Muscle layer of colon (tissue), 2 donors: Measurements from ENCODE around the gene PRR5L.

Source experiments
- H3K27ac ChIP-seq: one replicate; pipeline ENCODE4 v1.7.0; 2013; ENCODE audit warnings: low read depth, mild to moderate bottlenecking, low read length, moderate library complexity
- H3K27me3 ChIP-seq, 2 donors: one replicate each; pipeline ENCODE4 v1.7.0; 2013; ENCODE audit warnings: low read length in 2 of 2, mild to moderate bottlenecking in 2 of 2; ENCODE audit not compliant: insufficient read depth in 2 of 2, control insufficient read depth in 1 of 2
- H3K36me3 ChIP-seq: one replicate; pipeline ENCODE4 v1.7.0; 2013; ENCODE audit warnings: mild to moderate bottlenecking, low read length; ENCODE audit not compliant: insufficient read depth
- H3K4me1 ChIP-seq: one replicate; pipeline ENCODE4 v1.7.0; 2013; ENCODE audit warnings: mild to moderate bottlenecking, low read length; ENCODE audit not compliant: insufficient read depth
- H3K4me3 ChIP-seq, 2 donors: one replicate each; pipeline ENCODE4 v1.7.0; 2013; ENCODE audit warnings: low read length in 2 of 2, low read depth in 1 of 2, mild to moderate bottlenecking in 1 of 2, moderate library complexity in 1 of 2
- H3K9ac ChIP-seq: one replicate; pipeline ENCODE4 v1.7.0; 2013; ENCODE audit warnings: low read length
- H3K9me3 ChIP-seq: one replicate; pipeline ENCODE4 v1.7.0; 2013; ENCODE audit warnings: mild to moderate bottlenecking, low read length
- donor health status: abdominal sarcoma.
- donor health status: Adenocarcinoma of cecum.

PRR5L gene

GRCh38 chr11:36400766-36401455 lies 104.8 kb downstream of the PRR5L start:
- Histone ChIP-seq H3K36me3 (no peaks in the 10 kb centered on the region), H3K27me3 (no peaks in the 10 kb centered on the region), H3K27ac (no peak overlapping the region), H3K4me3 (no peak overlapping the region), H3K4me1 (no peaks in the 10 kb centered on the region), H3K9me3 (no peaks in the 10 kb centered on the region), H3K9ac (no peak overlapping the region)

- Histone ChIP-seq H3K27me3 (no peaks in the 10 kb centered on the region), H3K9me3 (no peaks in the 10 kb centered on the region), H3K27ac (no peak overlapping the region), H3K9ac (no peak overlapping the region), H3K4me3 (no peak overlapping the region), H3K4me1 (no peaks in the 10 kb centered on the region), H3K36me3 (no peaks in the 10 kb centered on the region)
These were observed 106.6 kb downstream of the PRR5L start for GRCh38 chr11:36402568-36403170.

- H3K4me1 ChIP-seq, result no peaks in the 10 kb centered on the region
- no peak overlapping the region for H3K4me3 ChIP-seq
- no peak overlapping the region for H3K9ac ChIP-seq
- H3K27ac ChIP-seq, result no peak overlapping the region
- no peaks in the 10 kb centered on the region for H3K36me3 ChIP-seq
- no peaks in the 10 kb centered on the region for H3K27me3 ChIP-seq
- no peaks in the 10 kb centered on the region for H3K9me3 ChIP-seq
These were observed 107.6 kb downstream of the PRR5L start for GRCh38 chr11:36403661-36404060.

GRCh38 chr11:36404831-36405230 lies 108.7 kb downstream of the PRR5L start:
- Histone ChIP-seq H3K27ac (no peak overlapping the region), H3K9ac (no peak overlapping the region), H3K27me3 (no peaks in the 10 kb centered on the region), H3K9me3 (no peaks in the 10 kb centered on the region), H3K4me1 (peaks cover 5% of the 10 kb centered on the region), H3K4me3 (no peak overlapping the region), H3K36me3 (no peaks in the 10 kb centered on the region)

- no peaks in the 10 kb centered on the region for H3K36me3 ChIP-seq
- no peaks in the 10 kb centered on the region for H3K27me3 ChIP-seq
- no peak overlapping the region for H3K9ac ChIP-seq
- H3K4me1 ChIP-seq, result peaks cover 7% of the 10 kb centered on the region
- no peaks in the 10 kb centered on the region for H3K9me3 ChIP-seq
- H3K4me3 ChIP-seq, result no peak overlapping the region
- no peak overlapping the region for H3K27ac ChIP-seq
These were observed 109.7 kb downstream of the PRR5L start for GRCh38 chr11:36405585-36406367.

GRCh38 chr11:36407356-36407755 lies 111.3 kb downstream of the PRR5L start:
- Histone ChIP-seq H3K9me3 (no peaks in the 10 kb centered on the region), H3K36me3 (no peaks in the 10 kb centered on the region), H3K27me3 (no peaks in the 10 kb centered on the region), H3K27ac (no peak overlapping the region), H3K4me1 (peaks cover 11% of the 10 kb centered on the region), H3K9ac (no peak overlapping the region), H3K4me3 (no peak overlapping the region)

GRCh38 chr11:36408498-36409136 lies 112.5 kb downstream of the PRR5L start:
- Histone ChIP-seq H3K9me3 (no peaks in the 10 kb centered on the region), H3K9ac (no peak overlapping the region), H3K27ac (no peak overlapping the region), H3K27me3 (no peaks in the 10 kb centered on the region), H3K36me3 (no peaks in the 10 kb centered on the region), H3K4me3 (no peak overlapping the region), H3K4me1 (peaks cover 11% of the 10 kb centered on the region)

GRCh38 chr11:36409152-36409816 lies 113.2 kb downstream of the PRR5L start:
- peaks cover 11% of the 10 kb centered on the region for H3K4me1 ChIP-seq
- no peaks in the 10 kb centered on the region for H3K27me3 ChIP-seq
- no peak overlapping the region for H3K4me3 ChIP-seq
- no peak overlapping the region for H3K9ac ChIP-seq
- H3K36me3 ChIP-seq, result no peaks in the 10 kb centered on the region
- H3K9me3 ChIP-seq, result no peaks in the 10 kb centered on the region
- no peak overlapping the region for H3K27ac ChIP-seq

GRCh38 chr11:36411202-36411640 lies 115.1 kb downstream of the PRR5L start:
- no peak overlapping the region for H3K9ac ChIP-seq
- H3K27ac ChIP-seq, result no peak overlapping the region
- H3K36me3 ChIP-seq, result no peaks in the 10 kb centered on the region
- no peaks in the 10 kb centered on the region for H3K27me3 ChIP-seq
- no peaks in the 10 kb centered on the region for H3K9me3 ChIP-seq
- no peak overlapping the region for H3K4me3 ChIP-seq
- H3K4me1 ChIP-seq, result peaks cover 11% of the 10 kb centered on the region

- H3K36me3 ChIP-seq, result no peaks in the 10 kb centered on the region
- H3K4me3 ChIP-seq, result no peak overlapping the region
- no peaks in the 10 kb centered on the region for H3K9me3 ChIP-seq
- no peak overlapping the region for H3K9ac ChIP-seq
- no peak overlapping the region for H3K27ac ChIP-seq
- no peaks in the 10 kb centered on the region for H3K27me3 ChIP-seq
- peaks cover 11% of the 10 kb centered on the region for H3K4me1 ChIP-seq
These were observed 116.8 kb downstream of the PRR5L start for GRCh38 chr11:36412781-36413383.
